GM18508 (cell line): ENCODE measurements around the gene LRBA.

Experiments used
- ATAC-seq: cut with Tn5 transposase; IDR thresholded peaks from one replicate; pipeline ENCODE4 v1.9.1; 2021; ENCODE audit warnings: moderate number of reproducible peaks; ENCODE audit not compliant: insufficient read depth, unreplicated experiment

The LRBA gene

GRCh38 chr4:150491132-150492049 is 523.7 kb downstream of the LRBA start:
- ATAC-seq: no peak

GRCh38 chr4:150482581-150482980 is 532.5 kb downstream of the LRBA start:
- no peak for ATAC-seq

DNA sequence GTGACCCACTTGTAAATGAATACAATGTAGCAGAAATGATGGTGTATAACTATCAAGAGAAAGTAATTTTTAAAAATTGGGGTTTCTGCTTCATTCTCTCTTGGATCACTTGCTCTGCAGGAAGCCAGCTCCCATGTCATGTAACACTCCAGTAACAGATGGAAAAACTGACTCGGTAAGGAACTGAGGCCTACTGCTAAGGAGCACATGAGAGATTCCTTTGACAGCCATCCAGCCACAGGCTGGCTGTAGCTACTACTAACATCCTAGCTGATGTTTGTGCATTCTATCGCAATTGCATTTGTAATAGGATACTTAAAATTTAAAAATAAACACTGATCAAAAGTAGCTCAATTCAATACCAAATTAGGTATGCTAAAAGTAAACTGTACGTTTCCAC is 535.4 kb downstream of the LRBA start:
- no peak for ATAC-seq

DNA sequence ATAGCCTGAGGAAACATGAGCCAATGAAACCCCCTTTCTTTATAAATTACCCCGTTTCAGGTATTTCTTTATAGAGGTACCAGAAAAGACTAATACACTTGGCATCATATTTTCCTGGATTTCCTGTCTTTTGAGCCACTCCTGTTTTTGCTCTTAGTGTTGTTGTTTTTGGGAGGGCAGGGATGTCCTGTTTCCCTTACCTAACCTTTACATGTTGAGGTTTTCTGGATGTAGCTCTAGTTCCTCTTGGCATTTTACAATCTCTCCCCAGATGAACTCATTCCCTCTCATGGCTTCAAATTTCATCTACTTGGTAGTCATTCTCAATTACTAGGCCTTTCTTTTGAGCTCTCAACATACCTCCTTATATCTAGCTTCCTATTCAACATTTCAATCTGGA is 537.2 kb downstream of the LRBA start:
- no peak for ATAC-seq

GRCh38 chr4:150476776-150477175 is 538.3 kb downstream of the LRBA start:
- ATAC-seq: no peak

DNA sequence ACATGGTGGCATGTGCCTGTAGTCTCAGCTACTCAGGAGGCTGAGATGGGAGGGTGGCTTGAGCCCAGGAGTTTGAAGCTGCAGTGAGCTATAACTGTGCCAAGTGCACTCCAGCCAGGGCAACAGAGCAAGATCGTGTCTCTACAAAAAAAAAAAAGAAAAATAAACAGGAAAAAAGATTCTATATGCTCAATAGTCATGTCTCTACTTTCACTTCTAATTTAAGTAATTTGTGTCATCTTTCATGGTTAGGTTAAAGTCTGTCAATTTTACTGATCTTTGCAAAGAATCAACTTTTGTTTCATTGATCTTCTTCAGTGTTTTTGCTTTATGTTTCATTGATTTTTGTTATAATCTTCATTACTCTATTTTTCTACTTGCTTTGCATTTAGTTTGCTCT is 539.3 kb downstream of the LRBA start:
- ATAC-seq: no peak

GRCh38 chr4:150464523-150464922 is 550.6 kb downstream of the LRBA start:
- ATAC-seq: no peak

- ATAC-seq: no peak
Observed at GRCh38 chr4:150462743-150463142, 552.3 kb downstream of the LRBA start.

DNA sequence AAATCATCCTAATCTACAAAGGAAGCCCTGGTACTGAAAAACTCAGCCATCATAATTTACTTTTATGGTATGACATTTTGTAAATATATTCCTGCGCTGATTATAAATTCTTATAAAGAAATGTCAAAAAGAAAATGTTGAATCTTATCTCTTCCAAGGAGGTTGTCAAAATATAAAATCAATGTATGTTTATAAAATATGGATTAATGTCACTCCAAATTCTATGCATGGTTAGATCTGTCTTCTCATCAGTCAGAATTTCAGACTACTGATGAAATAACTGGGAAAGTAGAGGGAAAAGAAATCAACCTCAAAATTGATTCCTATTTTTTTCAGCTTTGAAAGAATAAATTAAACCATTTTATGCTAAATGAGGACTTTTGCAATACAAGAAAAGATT is 553.1 kb downstream of the LRBA start:
- no peak for ATAC-seq

GRCh38 chr4:150457802-150458201 is 557.3 kb downstream of the LRBA start:
- no peak for ATAC-seq

GRCh38 chr4:150451883-150452282 is 563.2 kb downstream of the LRBA start:
- ATAC-seq: no peak

DNA sequence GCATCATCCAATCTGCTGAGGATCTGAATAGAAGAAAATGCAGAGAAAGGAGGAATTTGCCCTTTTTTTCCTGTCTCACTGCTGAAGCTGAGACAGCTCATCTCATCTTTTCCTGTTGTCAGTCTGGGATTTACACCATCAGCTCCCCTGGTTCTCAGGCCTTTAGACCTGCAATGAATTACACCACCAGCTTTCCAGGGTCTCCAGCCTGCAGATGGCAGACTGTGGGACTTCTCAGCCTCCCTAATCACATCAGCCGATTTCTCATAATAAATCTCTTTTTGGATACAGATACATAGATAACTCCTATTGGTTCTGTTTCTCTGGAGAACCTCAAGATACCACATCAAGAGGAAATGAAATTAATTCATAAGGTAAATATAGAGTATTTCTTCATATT is 567.7 kb downstream of the LRBA start:
- ATAC-seq: no peak

- ATAC-seq: no peak
Observed at GRCh38 chr4:150439451-150439933, 575.6 kb downstream of the LRBA start.

DNA sequence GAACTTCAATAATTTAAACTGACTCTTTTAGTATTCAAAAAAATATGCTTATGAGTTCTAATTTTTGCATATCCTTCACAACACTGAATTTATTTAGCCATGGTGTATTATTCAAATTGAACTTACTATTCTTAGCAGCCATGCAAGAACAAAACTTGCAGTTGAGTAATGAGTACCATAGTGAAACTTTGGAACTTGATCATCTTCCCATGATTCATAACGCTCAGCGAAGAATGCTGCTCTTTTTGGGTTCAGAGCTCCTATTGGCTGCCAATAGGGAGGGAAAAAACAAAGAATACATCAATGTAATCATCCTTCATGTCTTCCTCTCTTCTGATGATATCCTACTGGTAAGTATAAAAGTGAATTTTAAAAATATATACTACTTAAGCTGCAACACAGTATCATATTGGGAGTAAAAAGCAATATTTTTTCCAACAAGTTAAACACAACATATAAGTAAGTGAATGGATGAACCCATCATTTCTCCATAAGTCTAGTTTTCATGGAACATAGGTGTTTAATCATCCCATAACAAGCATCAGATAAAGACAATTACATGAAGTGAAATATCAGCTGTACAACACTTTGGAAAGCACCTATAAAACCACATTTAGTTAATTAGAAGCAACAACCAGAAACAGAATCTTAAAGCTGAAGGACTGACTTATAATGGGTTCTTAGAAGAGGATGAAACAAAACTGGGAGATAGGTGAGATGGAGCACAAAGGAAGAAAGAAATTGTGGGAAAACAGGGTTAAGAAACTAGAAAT is 578.3 kb downstream of the LRBA start:
- no peak for ATAC-seq

- ATAC-seq: no peak
Observed at GRCh38 chr4:150431221-150431620, 583.9 kb downstream of the LRBA start.

DNA sequence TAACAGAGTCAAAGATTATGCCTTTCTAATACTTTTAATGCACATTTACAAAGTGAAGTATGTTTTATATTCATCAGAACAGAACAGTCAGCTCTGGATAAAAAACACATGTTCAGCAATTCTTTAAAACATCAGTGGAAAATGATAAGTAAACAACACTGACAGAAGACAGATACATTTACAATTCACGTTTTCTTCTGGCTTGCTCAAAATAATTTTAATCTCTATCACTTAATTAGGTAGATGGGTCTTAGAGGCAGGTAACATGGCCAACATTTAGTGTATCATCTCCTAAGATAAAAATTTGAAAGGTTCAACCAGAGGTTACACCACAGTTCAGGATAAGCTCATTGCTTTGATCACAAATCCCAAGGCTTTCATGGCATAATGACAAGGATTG is 589.9 kb downstream of the LRBA start:
- ATAC-seq: no peak

DNA sequence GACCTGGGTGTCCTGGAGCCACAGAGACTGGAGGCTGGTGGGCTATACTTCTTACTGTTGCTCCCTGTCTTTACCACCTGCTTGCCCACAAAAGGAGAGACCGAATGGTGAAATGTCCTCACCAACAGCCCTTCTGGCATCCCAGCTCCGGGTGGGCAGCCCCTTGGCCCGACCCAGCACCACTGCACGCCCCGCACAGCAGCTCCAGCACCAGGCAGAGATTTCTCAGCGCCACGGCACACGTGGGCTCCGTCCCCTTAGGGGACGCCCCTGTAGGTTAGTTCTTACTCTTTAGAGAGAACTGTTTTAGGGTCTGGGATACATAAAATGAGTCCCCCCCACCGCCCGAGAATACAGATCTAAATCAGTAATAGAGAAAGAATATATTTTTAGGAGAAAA is 591.6 kb downstream of the LRBA start:
- ATAC-seq: no peak

GRCh38 chr4:150423074-150423473 is 592.0 kb downstream of the LRBA start:
- no peak for ATAC-seq

DNA sequence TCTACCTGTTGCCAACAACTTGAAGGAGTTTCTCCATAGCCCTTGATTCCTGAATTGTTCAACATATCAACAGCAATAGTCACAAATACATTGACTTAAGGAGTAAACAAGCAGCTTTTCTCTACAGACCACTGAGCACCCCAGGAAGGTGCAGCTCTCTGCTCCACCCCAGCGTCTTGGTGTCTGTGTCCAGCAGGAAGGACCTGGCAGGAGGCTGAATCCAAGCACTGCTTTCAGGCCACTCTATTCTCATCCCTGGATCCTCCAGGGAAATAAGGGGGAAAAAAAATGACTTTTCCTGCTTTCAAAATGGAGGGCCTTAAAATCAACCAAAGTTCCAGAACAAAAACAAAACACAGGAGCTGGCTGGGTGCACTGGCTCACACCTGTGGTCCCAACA is 593.5 kb downstream of the LRBA start:
- no peak for ATAC-seq

GRCh38 chr4:150419939-150420338 is 595.1 kb downstream of the LRBA start:
- ATAC-seq: no peak

DNA sequence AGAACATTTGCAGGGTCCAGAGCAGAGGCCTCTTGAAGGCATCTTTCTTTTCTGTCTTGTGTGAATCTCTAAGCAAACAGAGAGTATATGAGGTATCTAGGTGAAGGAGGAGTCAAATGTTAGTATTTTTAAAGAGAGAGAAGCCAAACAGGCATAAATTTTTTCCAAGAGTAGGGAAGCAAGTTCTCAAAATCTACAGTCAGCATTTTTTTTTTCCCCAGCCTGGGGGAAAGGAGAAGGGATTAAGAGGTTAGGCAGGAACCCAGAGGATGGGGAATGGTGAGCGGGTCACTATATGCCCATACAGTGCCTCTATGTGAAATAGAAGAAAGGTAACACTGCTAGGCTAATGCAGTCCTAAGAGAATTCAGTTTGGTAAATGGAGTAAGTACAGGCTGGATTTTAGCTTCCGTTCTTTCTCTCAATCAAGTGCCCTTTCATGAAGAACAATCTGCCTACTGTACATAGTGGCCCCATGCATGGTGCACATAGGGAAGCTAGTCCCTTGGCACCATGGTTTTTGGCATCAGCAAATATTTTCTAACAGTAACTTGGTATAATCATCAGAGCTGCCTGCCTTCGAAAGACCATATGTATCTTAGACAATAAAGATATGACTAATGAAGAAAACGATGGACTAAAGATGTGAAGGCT is 596.2 kb downstream of the LRBA start:
- ATAC-seq: no peak
